ENCODE results near the gene DIP2A.

DIP2A gene

DNA sequence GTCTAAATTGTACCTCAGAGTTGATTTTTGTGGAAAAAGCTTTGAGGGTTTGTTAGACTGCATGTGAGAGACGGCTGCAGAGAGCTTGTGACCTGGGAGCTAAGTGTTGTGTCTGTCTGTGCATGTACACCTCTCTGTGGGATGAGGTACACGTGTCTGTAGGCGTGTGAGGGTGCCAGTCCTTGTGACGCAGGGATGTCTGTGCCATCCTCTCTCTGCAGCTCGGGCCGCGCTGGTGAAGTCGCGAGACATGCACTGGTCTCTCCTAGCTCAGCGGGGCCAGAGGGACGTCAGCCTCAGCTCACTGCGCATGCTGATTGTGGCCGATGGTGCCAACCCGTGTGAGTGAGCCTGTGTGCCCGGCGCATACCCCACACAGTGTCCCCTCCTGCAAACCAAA lies 79.6 kb downstream of the DIP2A start:
- no peak overlapping the region for H2BK12ac ChIP-seq (ENCODE audit: low read length in 2 of 2)
- peaks cover 12% of the 10 kb centered on the region for H3K79me1 ChIP-seq (replicated peaks; ENCODE audit: low read length, poor library complexity, severe bottlenecking)
- H2BK5ac ChIP-seq (ENCODE audit: low read depth, low read length, poor library complexity, severe bottlenecking): no peak overlapping the region
- WGBS: 96% methylated on average over 16 of the region's 16 CpGs
- H3K9ac ChIP-seq (ENCODE audit: low read length): no peak overlapping the region
- peaks cover 72 to 87% of the 10 kb centered on the region in 2 experiments for H3K36me3 ChIP-seq (ENCODE audit: control insufficient read depth in 1 of 2, insufficient read depth in 2 of 2, low read depth in 1 of 2, low read length in 2 of 2)
- H3K4me3 ChIP-seq (ENCODE audit: insufficient read depth in 1 of 2, low read depth in 1 of 2, low read length in 2 of 2): no peak overlapping the region
- H3K23ac ChIP-seq (ENCODE audit: low read length in 2 of 2): no peak overlapping the region
- no peak overlapping the region for H2BK15ac ChIP-seq (ENCODE audit: low read depth, poor library complexity, severe bottlenecking)
- H4K91ac ChIP-seq (ENCODE audit: low read length): no peak overlapping the region
- no peak overlapping the region for H3K14ac ChIP-seq (ENCODE audit: low read length in 2 of 2)
- no peak overlapping the region for H2AFZ ChIP-seq (ENCODE audit: low read depth, low read length)
- no peak overlapping the region for H3K27ac ChIP-seq (ENCODE audit: low read length, poor library complexity, severe bottlenecking)
- no peak for DNase-seq
- H3K4me2 ChIP-seq (ENCODE audit: low read length, poor library complexity, severe bottlenecking): no peak overlapping the region
- no peaks in the 10 kb centered on the region for H3K27me3 ChIP-seq (ENCODE audit: control insufficient read depth in 1 of 2, insufficient read depth in 1 of 2, low read length in 2 of 2)
- no peak overlapping the region for H2AK5ac ChIP-seq (ENCODE audit: low read length, severe bottlenecking)
- no peak overlapping the region for H4K8ac ChIP-seq (ENCODE audit: low read length)
- H3K4ac ChIP-seq (ENCODE audit: low read depth in 1 of 2, low read length in 2 of 2): no peak overlapping the region
- H2BK120ac ChIP-seq (ENCODE audit: low read depth, low read length): no peak overlapping the region
- no peaks in the 10 kb centered on the region for H3K9me3 ChIP-seq (ENCODE audit: control insufficient read depth, low read length)
- no peak overlapping the region for H3K18ac ChIP-seq (ENCODE audit: low read depth in 1 of 2, low read length in 2 of 2)
- H3K4me1 ChIP-seq (ENCODE audit: control insufficient read depth, insufficient read depth, low read depth, low read length): peaks cover 2% of the 10 kb centered on the region

GRCh38 chr21:46538851-46539666 lies 80.4 kb downstream of the DIP2A start:
- Histone ChIP-seq H3K79me1 (replicated peaks; ENCODE audit: low read length, poor library complexity, severe bottlenecking) (peaks cover 14% of the 10 kb centered on the region), H2BK12ac (ENCODE audit: low read length in 2 of 2) (no peak overlapping the region), H3K9me3 (ENCODE audit: control insufficient read depth, low read length) (no peaks in the 10 kb centered on the region), H3K4me1 (ENCODE audit: control insufficient read depth, insufficient read depth, low read depth, low read length) (peaks cover 2% of the 10 kb centered on the region), H2AK5ac (ENCODE audit: low read length, severe bottlenecking) (no peak overlapping the region), H2BK5ac (ENCODE audit: low read depth, low read length, poor library complexity, severe bottlenecking) (no peak overlapping the region), H3K14ac (ENCODE audit: low read length in 2 of 2) (no peak overlapping the region), H3K4me2 (ENCODE audit: low read length, poor library complexity, severe bottlenecking) (no peak overlapping the region), H3K27me3 (ENCODE audit: control insufficient read depth in 1 of 2, insufficient read depth in 1 of 2, low read length in 2 of 2) (no peaks in the 10 kb centered on the region), H3K27ac (ENCODE audit: low read length, poor library complexity, severe bottlenecking) (no peak overlapping the region), H3K4ac (ENCODE audit: low read depth in 1 of 2, low read length in 2 of 2) (no peak overlapping the region), H2BK15ac (ENCODE audit: low read depth, poor library complexity, severe bottlenecking) (no peak overlapping the region), H2BK120ac (ENCODE audit: low read depth, low read length) (no peak overlapping the region), H2AFZ (ENCODE audit: low read depth, low read length) (no peak overlapping the region), H4K91ac (ENCODE audit: low read length) (no peak overlapping the region), H3K18ac (ENCODE audit: low read depth in 1 of 2, low read length in 2 of 2) (no peak overlapping the region), H3K23ac (ENCODE audit: low read length in 2 of 2) (no peak overlapping the region), H3K4me3 (ENCODE audit: insufficient read depth in 1 of 2, low read depth in 1 of 2, low read length in 2 of 2) (no peak overlapping the region), H3K36me3 (ENCODE audit: control insufficient read depth in 1 of 2, insufficient read depth in 2 of 2, low read depth in 1 of 2, low read length in 2 of 2) (peaks cover 72 to 87% of the 10 kb centered on the region in 2 experiments), H3K9ac (ENCODE audit: low read length) (no peak overlapping the region), H4K8ac (ENCODE audit: low read length) (no peak overlapping the region)
- 98% methylated on average over 11 of the region's 11 CpGs for WGBS
- DNase-seq: no peak

- no peak overlapping the region for H2BK5ac ChIP-seq (ENCODE audit: low read depth, low read length, poor library complexity, severe bottlenecking)
- no peak overlapping the region for H4K8ac ChIP-seq (ENCODE audit: low read length)
- H3K9ac ChIP-seq (ENCODE audit: low read length): no peak overlapping the region
- no peak for DNase-seq
- H3K4me2 ChIP-seq (ENCODE audit: low read length, poor library complexity, severe bottlenecking): no peak overlapping the region
- H3K79me1 ChIP-seq (replicated peaks; ENCODE audit: low read length, poor library complexity, severe bottlenecking): peaks cover 13% of the 10 kb centered on the region
- H3K4ac ChIP-seq (ENCODE audit: low read depth in 1 of 2, low read length in 2 of 2): no peak overlapping the region
- no peak overlapping the region for H2BK120ac ChIP-seq (ENCODE audit: low read depth, low read length)
- H3K4me1 ChIP-seq (ENCODE audit: control insufficient read depth, insufficient read depth, low read depth, low read length): peaks cover 2% of the 10 kb centered on the region
- H3K27me3 ChIP-seq (ENCODE audit: control insufficient read depth in 1 of 2, insufficient read depth in 1 of 2, low read length in 2 of 2): no peaks in the 10 kb centered on the region
- H3K18ac ChIP-seq (ENCODE audit: low read depth in 1 of 2, low read length in 2 of 2): no peak overlapping the region
- no peak overlapping the region for H3K27ac ChIP-seq (ENCODE audit: low read length, poor library complexity, severe bottlenecking)
- no peak overlapping the region for H2AK5ac ChIP-seq (ENCODE audit: low read length, severe bottlenecking)
- H3K4me3 ChIP-seq (ENCODE audit: insufficient read depth in 1 of 2, low read depth in 1 of 2, low read length in 2 of 2): no peak overlapping the region
- H2AFZ ChIP-seq (ENCODE audit: low read depth, low read length): no peak overlapping the region
- no peaks in the 10 kb centered on the region for H3K9me3 ChIP-seq (ENCODE audit: control insufficient read depth, low read length)
- H2BK15ac ChIP-seq (ENCODE audit: low read depth, poor library complexity, severe bottlenecking): no peak overlapping the region
- peaks cover 69 to 90% of the 10 kb centered on the region in 2 experiments for H3K36me3 ChIP-seq (ENCODE audit: control insufficient read depth in 1 of 2, insufficient read depth in 2 of 2, low read depth in 1 of 2, low read length in 2 of 2)
- no peak overlapping the region for H4K91ac ChIP-seq (ENCODE audit: low read length)
- H3K14ac ChIP-seq (ENCODE audit: low read length in 2 of 2): no peak overlapping the region
- no peak overlapping the region for H3K23ac ChIP-seq (ENCODE audit: low read length in 2 of 2)
- 98% methylated on average over 10 of the region's 11 CpGs for WGBS
- H2BK12ac ChIP-seq (ENCODE audit: low read length in 2 of 2): no peak overlapping the region
Observed at GRCh38 chr21:46540087-46540710, 81.5 kb downstream of the DIP2A start.

- no peak overlapping the region for H3K4me3 ChIP-seq (ENCODE audit: insufficient read depth in 1 of 2, low read depth in 1 of 2, low read length in 2 of 2)
- no peak overlapping the region for H3K18ac ChIP-seq (ENCODE audit: low read depth in 1 of 2, low read length in 2 of 2)
- no peak overlapping the region for H2BK15ac ChIP-seq (ENCODE audit: low read depth, poor library complexity, severe bottlenecking)
- no peak overlapping the region for H4K91ac ChIP-seq (ENCODE audit: low read length)
- H2AK5ac ChIP-seq (ENCODE audit: low read length, severe bottlenecking): no peak overlapping the region
- H2BK12ac ChIP-seq (ENCODE audit: low read length in 2 of 2): no peak overlapping the region
- H3K4me2 ChIP-seq (ENCODE audit: low read length, poor library complexity, severe bottlenecking): no peak overlapping the region
- H3K4me1 ChIP-seq (ENCODE audit: control insufficient read depth, insufficient read depth, low read depth, low read length): peaks cover 2% of the 10 kb centered on the region
- H2BK120ac ChIP-seq (ENCODE audit: low read depth, low read length): no peak overlapping the region
- H3K4ac ChIP-seq (ENCODE audit: low read depth in 1 of 2, low read length in 2 of 2): no peak overlapping the region
- no peak overlapping the region for H3K14ac ChIP-seq (ENCODE audit: low read length in 2 of 2)
- whole genome bisulfite sequencing: 97% methylated on average over 8 of the region's 8 CpGs
- H3K79me1 ChIP-seq (replicated peaks; ENCODE audit: low read length, poor library complexity, severe bottlenecking): peaks cover 17% of the 10 kb centered on the region
- H2AFZ ChIP-seq (ENCODE audit: low read depth, low read length): no peak overlapping the region
- H3K27ac ChIP-seq (ENCODE audit: low read length, poor library complexity, severe bottlenecking): no peak overlapping the region
- H3K27me3 ChIP-seq (ENCODE audit: control insufficient read depth in 1 of 2, insufficient read depth in 1 of 2, low read length in 2 of 2): no peaks in the 10 kb centered on the region
- no peak overlapping the region for H3K23ac ChIP-seq (ENCODE audit: low read length in 2 of 2)
- peaks cover 73 to 94% of the 10 kb centered on the region in 2 experiments for H3K36me3 ChIP-seq (ENCODE audit: control insufficient read depth in 1 of 2, insufficient read depth in 2 of 2, low read depth in 1 of 2, low read length in 2 of 2)
- H3K9ac ChIP-seq (ENCODE audit: low read length): no peak overlapping the region
- no peaks in the 10 kb centered on the region for H3K9me3 ChIP-seq (ENCODE audit: control insufficient read depth, low read length)
- no peak overlapping the region for H4K8ac ChIP-seq (ENCODE audit: low read length)
- H2BK5ac ChIP-seq (ENCODE audit: low read depth, low read length, poor library complexity, severe bottlenecking): no peak overlapping the region
- no peak for DNase-seq
Observed at GRCh38 chr21:46542588-46543124, 84.0 kb downstream of the DIP2A start.

Data from mesenchymal stem cell (in vitro differentiated cells and primary cell).